ENCODE measurements around the gene PRR11.
A peak's percentile ranks its signal among the peaks of the same experiment; 100 is the strongest.

Gene PRR11

DNA sequence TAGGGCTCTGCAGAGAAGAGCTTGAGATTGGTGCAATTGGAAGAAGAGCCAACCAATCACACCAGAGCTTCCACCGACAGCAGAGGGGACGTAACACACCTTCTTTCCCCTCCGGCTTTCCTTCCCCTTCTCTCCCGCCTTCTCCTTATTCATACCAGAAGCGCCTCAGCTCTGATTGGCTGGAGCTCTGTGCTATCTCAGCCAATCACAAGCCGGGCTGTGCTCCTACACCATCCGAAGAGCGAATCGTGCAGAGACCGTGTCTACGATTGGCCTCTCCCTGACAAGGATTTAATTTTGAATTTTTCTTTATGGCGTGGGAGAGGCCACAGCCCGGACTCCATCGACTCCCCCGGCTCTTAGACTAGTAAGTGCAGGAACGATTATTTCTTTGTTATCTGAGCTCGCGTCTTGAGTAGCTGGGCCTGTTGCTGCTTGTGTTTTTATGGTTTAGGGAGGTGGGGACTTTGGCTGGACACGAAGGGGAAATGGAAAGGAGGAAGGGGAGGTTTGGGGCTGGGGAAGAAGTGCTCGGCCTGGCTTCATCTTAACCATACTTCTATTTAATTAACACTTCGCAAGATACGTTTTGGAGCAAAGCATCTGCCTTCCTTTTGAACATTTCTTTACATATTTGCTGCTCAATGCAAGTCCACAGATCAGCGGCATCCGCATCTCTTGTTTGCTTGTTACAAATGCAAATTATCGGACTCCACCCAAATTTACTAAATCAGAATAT is at the start of gene PRR11:
Gene PRR11 (plus strand): TSS at position 308 of the 739 bp plus-strand sequence. CDS start 14,007 bp downstream, outside the sequence.
- Histone ChIP-seq H3K36me3 (peaks cover 15% of the 10 kb centered on the region), H3K4me1 (peaks cover 66% of the 10 kb centered on the region), H3K4me2 (peak within 1 kb of the TSS; percentile 90), H4K20me1 (no peaks in the 10 kb centered on the region), H3K4me3 (peak within 1 kb of the TSS; percentile 86), H3K9me3 (no peaks in the 10 kb centered on the region), H3K27ac (peak within 1 kb of the TSS; percentile 93), H3K27me3 (no peaks in the 10 kb centered on the region), H3K9ac (peak within 1 kb of the TSS; percentile 92)
- TF ChIP-seq Cebpa-rat (IDR thresholded peaks at IDR 0.05) = no peak

DNA sequence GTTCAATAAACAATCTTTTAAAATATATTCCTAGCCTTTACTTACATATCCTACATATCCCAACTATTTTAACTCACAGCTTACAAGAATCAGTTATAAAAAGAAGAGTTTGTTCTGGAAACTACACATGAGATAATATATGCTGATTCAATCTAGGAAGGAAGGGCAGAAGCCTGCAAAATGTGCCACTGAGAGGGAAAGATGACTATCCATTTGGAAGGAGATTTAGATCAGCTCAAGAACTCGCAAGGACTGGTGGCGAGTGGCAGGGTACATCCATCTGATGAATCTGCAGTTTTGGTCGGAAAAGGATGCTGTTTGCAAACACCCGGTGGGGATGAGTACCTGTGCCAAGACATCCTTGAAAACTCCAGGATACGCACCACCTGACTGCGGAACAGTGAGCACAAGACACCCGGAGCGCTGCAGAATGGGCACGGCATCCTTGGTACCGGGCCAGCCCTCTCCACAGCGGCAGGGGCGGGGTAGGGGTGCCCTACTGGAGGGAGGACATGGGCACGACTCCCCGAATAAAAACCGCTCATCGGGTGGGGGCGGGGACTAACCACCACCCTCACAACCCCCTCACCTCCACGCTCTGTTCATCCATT is 49.6 kb upstream of the PRR11 start:
- Histone ChIP-seq H4K20me1 (peaks cover 11% of the 10 kb centered on the region; the same call in 1 of the 2 replicates), H3K4me2 (peak overlapping the region; percentile 90), H3K36me3 (peaks cover 41% of the 10 kb centered on the region), H3K9me3 (no peaks in the 10 kb centered on the region), H3K9ac (peak overlapping the region; percentile 90), H3K4me3 (peak overlapping the region; percentile 99), H3K4me1 (peaks cover 33% of the 10 kb centered on the region), H3K27me3 (no peaks in the 10 kb centered on the region), H3K27ac (peak overlapping the region; percentile 90)
- no peak for TF ChIP-seq Cebpa-rat (IDR thresholded peaks at IDR 0.05)

DNA sequence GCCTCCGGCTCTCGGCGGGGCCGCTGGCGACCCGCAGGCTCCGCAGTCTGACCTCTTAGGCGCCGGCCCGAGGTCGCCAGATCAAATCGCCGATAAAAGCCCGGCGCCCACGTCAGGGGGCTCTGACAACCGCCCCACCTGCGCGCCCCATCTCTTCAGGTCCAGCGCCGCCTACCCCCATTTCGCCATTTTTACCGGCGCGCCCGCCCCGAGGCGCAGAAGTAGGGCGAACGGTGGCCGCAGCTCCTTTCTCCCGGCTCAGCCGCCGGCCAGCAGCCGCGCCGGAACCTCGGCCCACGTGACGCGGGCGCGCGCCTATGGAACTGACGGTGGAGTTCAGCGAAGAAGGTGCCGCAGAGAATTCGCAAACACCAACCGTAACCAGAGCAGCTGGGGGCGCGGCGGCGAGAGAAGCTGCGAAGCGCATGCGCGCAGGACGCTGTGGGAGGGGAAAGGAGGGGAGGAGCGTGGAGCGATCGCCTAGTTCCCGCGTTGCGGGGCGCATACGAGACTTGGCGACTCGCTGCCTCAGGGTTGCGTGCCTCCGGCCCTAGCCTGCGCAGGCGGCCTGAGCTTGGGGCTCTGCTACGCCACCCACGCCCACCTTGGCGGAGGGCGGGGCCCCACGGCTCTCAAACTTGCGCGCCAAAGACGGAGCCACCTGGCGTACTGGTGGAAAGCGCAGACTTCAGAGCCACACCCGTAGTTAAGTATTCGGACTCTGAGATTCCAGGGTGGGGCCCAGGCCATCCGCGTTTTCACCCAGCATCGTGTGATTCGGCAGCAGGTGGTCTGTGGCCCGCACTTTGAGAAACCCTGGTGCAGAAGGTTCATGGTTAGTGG is 48.9 kb upstream of the PRR11 start, which contains the start of gene TRIM37:
Gene TRIM37 (minus strand): TSS at position 418 of the 843 bp plus-strand sequence. CDS start 419 bp downstream, outside the sequence.
- no peak for TF ChIP-seq Cebpa-rat (IDR thresholded peaks at IDR 0.05)
- Histone ChIP-seq H3K27me3 (no peaks in the 10 kb centered on the region), H3K4me1 (peaks cover 33% of the 10 kb centered on the region), H3K36me3 (peaks cover 44% of the 10 kb centered on the region), H3K4me3 (peak within 1 kb of the TSS; percentile 99), H3K9me3 (no peaks in the 10 kb centered on the region), H3K27ac (peak within 1 kb of the TSS; percentile 90), H3K4me2 (peak within 1 kb of the TSS; percentile 90), H4K20me1 (peaks cover 11% of the 10 kb centered on the region; the same call in 1 of the 2 replicates), H3K9ac (peak within 1 kb of the TSS; percentile 90)

DNA sequence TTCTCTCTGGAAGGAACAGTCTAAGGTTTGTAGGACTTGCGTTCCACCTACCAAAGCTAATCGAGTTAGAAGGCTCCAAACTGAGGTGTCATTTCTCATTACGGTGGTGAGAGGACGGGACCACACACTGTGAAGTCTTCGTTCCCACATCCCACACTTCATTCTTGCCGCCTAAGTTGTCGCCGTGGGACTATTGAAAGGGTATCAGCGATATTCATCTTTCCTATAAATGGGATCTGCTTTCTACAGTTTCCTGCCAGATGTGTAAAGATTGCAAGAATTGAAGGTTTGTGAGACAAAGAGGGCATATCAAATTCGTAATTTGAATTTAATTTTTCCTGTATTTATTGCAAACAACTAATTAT is 48.3 kb upstream of the PRR11 start:
- Histone ChIP-seq H3K36me3 (peaks cover 50% of the 10 kb centered on the region), H3K9ac (peak overlapping the region; percentile 79), H3K4me3 (peak overlapping the region; percentile 99), H4K20me1 (peaks cover 11% of the 10 kb centered on the region; the same call in 1 of the 2 replicates), H3K27ac (peak overlapping the region; percentile 66), H3K4me2 (peak overlapping the region; percentile 73), H3K9me3 (no peaks in the 10 kb centered on the region), H3K27me3 (no peaks in the 10 kb centered on the region), H3K4me1 (peaks cover 33% of the 10 kb centered on the region)
- no peak for TF ChIP-seq Cebpa-rat (IDR thresholded peaks at IDR 0.05)

DNA sequence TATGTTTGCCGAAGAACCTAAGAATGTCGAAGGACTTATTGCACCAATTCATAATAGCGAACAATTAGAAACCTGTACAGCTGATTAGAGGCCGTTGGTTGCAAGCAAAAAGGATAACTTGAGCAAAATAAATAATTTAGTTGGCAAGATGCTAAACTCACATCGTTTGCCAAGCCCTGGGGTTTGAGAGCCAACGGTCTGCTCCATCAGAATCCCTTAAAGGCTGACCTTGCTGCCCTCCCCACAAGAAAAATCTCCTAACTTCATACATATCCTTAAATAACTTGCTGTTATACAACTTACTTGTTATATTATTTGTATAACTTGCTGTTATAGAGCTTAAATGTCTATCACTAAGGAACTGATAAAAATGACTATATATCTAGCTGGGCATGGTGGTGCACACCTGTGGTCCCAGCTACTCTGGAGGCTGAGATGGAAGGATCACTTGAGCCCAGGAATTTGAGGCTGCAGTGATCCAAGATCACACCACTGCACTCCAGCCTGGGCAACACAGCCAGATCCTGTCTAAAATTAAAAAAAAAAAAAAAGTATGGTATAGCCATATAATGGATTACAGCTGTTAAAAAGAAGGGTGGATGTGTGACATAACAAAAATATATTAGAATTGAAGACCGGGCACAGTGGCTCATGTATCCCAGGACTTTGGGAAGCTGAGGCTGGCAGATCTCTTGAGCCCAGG is 47.0 kb upstream of the PRR11 start:
- no peak overlapping the region; the same call in 1 of the 2 replicates for H3K4me3 ChIP-seq
- no peaks in the 10 kb centered on the region for H3K9me3 ChIP-seq
- no peak overlapping the region for H3K27ac ChIP-seq
- H3K27me3 ChIP-seq = no peaks in the 10 kb centered on the region
- H3K4me2 ChIP-seq = peak overlapping the region; percentile 73
- peaks cover 11% of the 10 kb centered on the region for H4K20me1 ChIP-seq
- no peak for TF ChIP-seq Cebpa-rat (IDR thresholded peaks at IDR 0.05)
- peaks cover 33% of the 10 kb centered on the region for H3K4me1 ChIP-seq
- peaks cover 52% of the 10 kb centered on the region for H3K36me3 ChIP-seq
- H3K9ac ChIP-seq = no peak overlapping the region

DNA sequence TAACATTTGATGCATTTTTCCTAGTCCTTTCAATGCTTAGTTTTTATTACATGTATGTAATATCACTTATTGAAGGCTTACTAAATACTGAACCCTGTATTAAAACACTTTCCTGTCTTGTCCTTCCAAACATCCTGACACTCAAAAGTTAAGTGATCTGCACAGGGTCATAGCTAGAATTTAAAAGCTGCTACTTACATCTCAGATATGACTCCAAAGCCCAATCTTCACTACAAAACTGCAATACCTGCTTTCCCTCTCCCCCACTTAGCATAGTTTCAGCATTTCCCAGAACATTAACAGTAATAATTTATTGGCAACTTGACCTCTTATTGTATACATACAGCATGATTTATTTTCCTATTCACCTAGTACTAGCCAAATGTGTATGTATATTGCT is 44.6 kb upstream of the PRR11 start:
- H3K4me3 ChIP-seq = no peak overlapping the region
- peaks cover 4% of the 10 kb centered on the region for H4K20me1 ChIP-seq
- no peak overlapping the region for H3K27ac ChIP-seq
- no peak overlapping the region for H3K9ac ChIP-seq
- no peak overlapping the region for H3K4me2 ChIP-seq
- H3K27me3 ChIP-seq = no peaks in the 10 kb centered on the region
- H3K36me3 ChIP-seq = peaks cover 65% of the 10 kb centered on the region
- H3K9me3 ChIP-seq = no peaks in the 10 kb centered on the region
- peaks cover 13% of the 10 kb centered on the region for H3K4me1 ChIP-seq
- no peak for TF ChIP-seq Cebpa-rat (IDR thresholded peaks at IDR 0.05)

DNA sequence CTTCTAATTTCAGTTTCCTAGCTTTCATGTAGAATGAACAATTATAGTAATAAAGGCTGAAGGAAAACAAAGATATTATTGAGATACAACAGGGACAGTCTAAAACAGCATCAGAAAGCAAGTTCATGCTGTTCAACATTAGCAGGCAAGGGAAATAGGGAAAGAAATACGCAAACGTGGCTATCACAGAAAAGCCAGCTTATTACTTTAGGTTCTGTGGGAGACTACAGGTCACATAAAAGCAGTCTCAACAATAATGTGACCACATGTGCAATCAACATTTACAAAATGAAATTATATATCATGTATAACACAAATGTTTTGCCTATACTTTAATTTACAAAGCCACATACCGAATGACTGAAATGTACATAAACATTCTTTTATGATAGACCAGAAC is 44.0 kb upstream of the PRR11 start:
- H4K20me1 ChIP-seq = no peaks in the 10 kb centered on the region; the same call in 1 of the 2 replicates
- H3K36me3 ChIP-seq = peaks cover 65% of the 10 kb centered on the region

DNA sequence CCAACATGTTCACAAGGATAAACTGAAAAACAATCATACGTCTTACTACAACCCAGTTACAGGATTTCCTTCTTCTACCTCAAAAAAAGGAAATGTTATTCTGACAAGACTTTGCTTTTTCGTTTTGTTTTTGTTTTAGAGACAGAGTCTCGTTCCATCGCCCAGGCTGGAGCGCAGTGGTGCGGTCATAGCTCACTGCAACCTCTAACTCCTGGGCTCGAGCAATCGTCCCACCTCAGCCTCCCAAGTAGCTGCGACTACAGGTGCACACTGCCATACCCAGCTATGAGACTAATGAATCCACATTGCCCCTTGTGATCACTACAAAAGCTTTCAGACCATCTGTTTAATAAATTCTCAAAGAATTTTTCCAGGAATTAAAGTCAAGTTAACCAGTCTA is 40.1 kb upstream of the PRR11 start:
- Histone ChIP-seq H3K4me1 (no peaks in the 10 kb centered on the region), H3K9me3 (no peaks in the 10 kb centered on the region), H3K27me3 (no peaks in the 10 kb centered on the region), H3K36me3 (peaks cover 85% of the 10 kb centered on the region), H3K9ac (no peak overlapping the region), H3K27ac (no peak overlapping the region), H3K4me2 (no peak overlapping the region), H3K4me3 (no peak overlapping the region), H4K20me1 (no peaks in the 10 kb centered on the region; the same call in 1 of the 2 replicates)
- no peak for TF ChIP-seq Cebpa-rat (IDR thresholded peaks at IDR 0.05)

More for the DNA sequence above, 44.0 kb upstream of the PRR11 start:
- H3K4me3 ChIP-seq = no peak overlapping the region
- H3K27ac ChIP-seq = no peak overlapping the region
- H3K9ac ChIP-seq = no peak overlapping the region
- no peaks in the 10 kb centered on the region for H3K27me3 ChIP-seq
- H3K9me3 ChIP-seq = no peaks in the 10 kb centered on the region
- H3K4me1 ChIP-seq = peaks cover 12% of the 10 kb centered on the region
- TF ChIP-seq Cebpa-rat (IDR thresholded peaks at IDR 0.05) = no peak
- H3K4me2 ChIP-seq = no peak overlapping the region

DNA sequence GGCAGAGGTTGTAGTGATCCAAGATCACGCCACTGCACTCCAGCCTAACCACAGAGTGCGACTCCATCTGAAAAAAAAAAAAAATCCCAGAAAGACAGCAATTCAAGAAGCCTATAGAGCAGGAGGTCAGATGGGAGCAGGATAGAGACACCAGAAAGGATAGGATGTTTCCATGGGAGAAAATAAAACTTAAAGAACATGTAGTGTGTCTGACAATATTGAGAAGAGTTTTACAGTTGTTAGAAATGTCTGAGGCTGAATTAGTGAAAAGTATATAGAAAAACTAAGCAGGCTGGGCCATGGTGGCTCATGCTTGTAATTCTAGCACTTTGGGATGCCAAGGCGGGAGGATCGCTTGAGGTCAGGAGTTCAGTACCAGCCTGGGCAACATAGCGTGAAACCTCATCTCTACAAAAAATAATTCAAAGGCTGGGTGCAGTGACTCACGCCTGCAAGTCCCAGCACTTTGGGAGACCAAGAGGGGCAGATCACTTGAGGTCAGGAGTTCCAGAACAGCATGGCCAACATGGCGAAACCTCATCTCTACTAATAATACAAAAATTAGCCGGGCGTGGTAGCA is 33.6 kb upstream of the PRR11 start:
- peaks cover 91% of the 10 kb centered on the region for H3K36me3 ChIP-seq
- H3K4me2 ChIP-seq = peak overlapping the region; percentile 21
- H3K4me1 ChIP-seq = peaks cover 12% of the 10 kb centered on the region
- H3K9me3 ChIP-seq = no peaks in the 10 kb centered on the region
- no peak for TF ChIP-seq Cebpa-rat (IDR thresholded peaks at IDR 0.05)
- H3K4me3 ChIP-seq = no peak overlapping the region
- no peak overlapping the region for H3K9ac ChIP-seq
- no peaks in the 10 kb centered on the region for H3K27me3 ChIP-seq
- H3K27ac ChIP-seq = no peak overlapping the region
- no peaks in the 10 kb centered on the region for H4K20me1 ChIP-seq

Data from BLaER1 (cell line).